GM20431 (cell line): ENCODE results near the gene UNC13A.

ENCODE experiments used
- in situ Hi-C: fragments of 300-500 bp; cut with MseI, MboI; formaldehyde crosslinking; loops from one replicate; pipeline ENCODE4 v1.15.0; 2020; ENCODE audit warnings: low sequenced_read_pairs; ENCODE audit not compliant: unreplicated experiment

UNC13A gene

GRCh38 chr19:17687857-17688784 lies at the start of gene UNC13A:
UNC13A (minus strand) TSS chr19:17688354; CDS start chr19:17688199, 155 bp downstream.
- in situ Hi-C loops, result no loop called here

- in situ Hi-C loops, result no loop called here
Measured at GRCh38 chr19:17737690-17738153, 49.6 kb upstream of the UNC13A start.

- in situ Hi-C loops, result no loop called here
Measured at GRCh38 chr19:17735410-17735809, 47.3 kb upstream of the UNC13A start.

- in situ Hi-C loops, result no loop called here
Measured at GRCh38 chr19:17734146-17734545, 46.0 kb upstream of the UNC13A start.

GRCh38 chr19:17733127-17733526 lies 45.0 kb upstream of the UNC13A start:
- in situ Hi-C loops, result no loop called here

GRCh38 chr19:17727843-17728242 lies 39.7 kb upstream of the UNC13A start:
- in situ Hi-C loops, result no loop called here

- in situ Hi-C loops, result no loop called here
Measured at GRCh38 chr19:17726964-17727773, 39.0 kb upstream of the UNC13A start.

- in situ Hi-C loops, result no loop called here
Measured at GRCh38 chr19:17726136-17726741, 38.1 kb upstream of the UNC13A start.

- in situ Hi-C loops, result no loop called here
Measured at GRCh38 chr19:17725422-17726078, 37.4 kb upstream of the UNC13A start.

- in situ Hi-C loops, result no loop called here
Measured at GRCh38 chr19:17724655-17725054, 36.5 kb upstream of the UNC13A start.

- in situ Hi-C loops, result no loop called here
Measured at GRCh38 chr19:17722655-17723240, 34.6 kb upstream of the UNC13A start.

GRCh38 chr19:17721821-17722220 lies 33.7 kb upstream of the UNC13A start:
- in situ Hi-C loops, result no loop called here

GRCh38 chr19:17721111-17721628 lies 33.0 kb upstream of the UNC13A start:
- in situ Hi-C loops, result no loop called here

- in situ Hi-C loops, result no loop called here
Measured at GRCh38 chr19:17720440-17720839, 32.3 kb upstream of the UNC13A start.

- in situ Hi-C loops, result no loop called here
Measured at GRCh38 chr19:17719730-17720400, 31.7 kb upstream of the UNC13A start.

GRCh38 chr19:17718947-17719711 lies 31.0 kb upstream of the UNC13A start, which contains the start of gene MAP1S:
MAP1S (plus strand) TSS chr19:17719480; CDS start chr19:17719503, 23 bp downstream.
- in situ Hi-C loops, result no loop called here

GRCh38 chr19:17718550-17718946 lies 30.4 kb upstream of the UNC13A start:
- in situ Hi-C loops, result no loop called here

GRCh38 chr19:17716309-17716929 lies 28.3 kb upstream of the UNC13A start:
- in situ Hi-C loops, result no loop called here
